PFSK-1 (cell line): ENCODE results near the gene CLDN6.

Experiments
- FOXP2 ChIP-seq: optimal IDR thresholded peaks from 2 replicates; pipeline ENCODE3; 2011; ENCODE audit warnings: borderline replicate concordance, control low read depth, inconsistent platforms; ENCODE audit not compliant: insufficient read depth; ENCODE audit errors: extremely low read length, extremely low read depth
- POLR2AphosphoS5 ChIP-seq: IDR thresholded peaks from 2 replicates; pipeline ENCODE4 v1.6.1; 2012; ENCODE audit warnings: low read depth, mild to moderate bottlenecking, control low read depth, low read length, moderate library complexity
- SIN3A ChIP-seq: IDR thresholded peaks from 2 replicates; pipeline ENCODE4 v1.6.1; 2012; ENCODE audit warnings: mild to moderate bottlenecking, low read length, moderate library complexity, borderline replicate concordance; ENCODE audit not compliant: insufficient read depth
- TAF1 ChIP-seq: IDR thresholded peaks from 2 replicates; pipeline ENCODE4 v1.6.1; 2012; ENCODE audit warnings: low read length, control low read depth, borderline replicate concordance; ENCODE audit not compliant: insufficient read depth
- TF ChIP-seq, protein P1 (sequence below), 2 experiments: IDR thresholded peaks; 2 replicates each; pipeline versions ENCODE4 v1.6.1 to v1.8.0; 2011 to 2012; ENCODE audit warnings: low read depth in 2 of 2, low read length in 2 of 2, control low read depth in 1 of 2, inconsistent platforms in 1 of 2, mild to moderate bottlenecking in 1 of 2, moderate library complexity in 1 of 2; ENCODE audit not compliant: insufficient read depth in 1 of 2

The CLDN6 gene

DNA sequence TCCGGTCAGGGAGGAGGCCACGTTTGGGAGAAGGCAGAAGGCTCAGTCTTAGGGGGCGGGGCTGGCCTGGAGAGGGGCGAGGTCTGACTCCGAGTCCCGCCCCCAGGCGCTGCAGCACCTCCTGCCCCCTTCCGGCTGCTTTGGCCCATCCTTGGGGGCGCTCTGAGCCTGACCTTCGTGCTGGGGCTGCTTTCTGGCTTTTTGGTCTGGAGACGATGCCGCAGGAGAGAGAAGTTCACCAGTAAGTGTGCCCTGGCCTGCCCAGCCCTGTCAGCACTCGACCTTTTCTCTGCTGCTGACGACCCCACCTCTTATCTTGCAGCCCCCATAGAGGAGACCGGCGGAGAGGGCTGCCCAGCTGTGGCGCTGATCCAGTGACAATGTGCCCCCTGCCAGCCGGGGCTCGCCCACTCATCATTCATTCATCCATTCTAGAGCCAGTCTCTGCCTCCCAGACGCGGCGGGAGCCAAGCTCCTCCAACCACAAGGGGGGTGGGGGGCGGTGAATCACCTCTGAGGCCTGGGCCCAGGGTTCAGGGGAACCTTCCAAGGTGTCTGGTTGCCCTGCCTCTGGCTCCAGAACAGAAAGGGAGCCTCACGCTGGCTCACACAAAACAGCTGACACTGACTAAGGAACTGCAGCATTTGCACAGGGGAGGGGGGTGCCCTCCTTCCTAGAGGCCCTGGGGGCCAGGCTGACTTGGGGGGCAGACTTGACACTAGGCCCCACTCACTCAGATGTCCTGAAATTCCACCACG, 3.6 kb upstream of the CLDN6 start:
- TF ChIP-seq TAF1 = 0 out of 2 replicates have a peak, but pooled peaks have one; percentile 29
- no peak for TF ChIP-seq SIN3A
- no peak for TF ChIP-seq FOXP2
- no peak; the same call in 1 of the 2 replicates for TF ChIP-seq POLR2AphosphoS5
- TF ChIP-seq, protein P1, sequence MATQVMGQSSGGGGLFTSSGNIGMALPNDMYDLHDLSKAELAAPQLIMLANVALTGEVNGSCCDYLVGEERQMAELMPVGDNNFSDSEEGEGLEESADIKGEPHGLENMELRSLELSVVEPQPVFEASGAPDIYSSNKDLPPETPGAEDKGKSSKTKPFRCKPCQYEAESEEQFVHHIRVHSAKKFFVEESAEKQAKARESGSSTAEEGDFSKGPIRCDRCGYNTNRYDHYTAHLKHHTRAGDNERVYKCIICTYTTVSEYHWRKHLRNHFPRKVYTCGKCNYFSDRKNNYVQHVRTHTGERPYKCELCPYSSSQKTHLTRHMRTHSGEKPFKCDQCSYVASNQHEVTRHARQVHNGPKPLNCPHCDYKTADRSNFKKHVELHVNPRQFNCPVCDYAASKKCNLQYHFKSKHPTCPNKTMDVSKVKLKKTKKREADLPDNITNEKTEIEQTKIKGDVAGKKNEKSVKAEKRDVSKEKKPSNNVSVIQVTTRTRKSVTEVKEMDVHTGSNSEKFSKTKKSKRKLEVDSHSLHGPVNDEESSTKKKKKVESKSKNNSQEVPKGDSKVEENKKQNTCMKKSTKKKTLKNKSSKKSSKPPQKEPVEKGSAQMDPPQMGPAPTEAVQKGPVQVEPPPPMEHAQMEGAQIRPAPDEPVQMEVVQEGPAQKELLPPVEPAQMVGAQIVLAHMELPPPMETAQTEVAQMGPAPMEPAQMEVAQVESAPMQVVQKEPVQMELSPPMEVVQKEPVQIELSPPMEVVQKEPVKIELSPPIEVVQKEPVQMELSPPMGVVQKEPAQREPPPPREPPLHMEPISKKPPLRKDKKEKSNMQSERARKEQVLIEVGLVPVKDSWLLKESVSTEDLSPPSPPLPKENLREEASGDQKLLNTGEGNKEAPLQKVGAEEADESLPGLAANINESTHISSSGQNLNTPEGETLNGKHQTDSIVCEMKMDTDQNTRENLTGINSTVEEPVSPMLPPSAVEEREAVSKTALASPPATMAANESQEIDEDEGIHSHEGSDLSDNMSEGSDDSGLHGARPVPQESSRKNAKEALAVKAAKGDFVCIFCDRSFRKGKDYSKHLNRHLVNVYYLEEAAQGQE (IDR thresholded peaks at IDR 0.05; ENCODE audit: insufficient read depth in 1 of 2, low read depth in 2 of 2, low read length in 2 of 2) = no peak

DNA sequence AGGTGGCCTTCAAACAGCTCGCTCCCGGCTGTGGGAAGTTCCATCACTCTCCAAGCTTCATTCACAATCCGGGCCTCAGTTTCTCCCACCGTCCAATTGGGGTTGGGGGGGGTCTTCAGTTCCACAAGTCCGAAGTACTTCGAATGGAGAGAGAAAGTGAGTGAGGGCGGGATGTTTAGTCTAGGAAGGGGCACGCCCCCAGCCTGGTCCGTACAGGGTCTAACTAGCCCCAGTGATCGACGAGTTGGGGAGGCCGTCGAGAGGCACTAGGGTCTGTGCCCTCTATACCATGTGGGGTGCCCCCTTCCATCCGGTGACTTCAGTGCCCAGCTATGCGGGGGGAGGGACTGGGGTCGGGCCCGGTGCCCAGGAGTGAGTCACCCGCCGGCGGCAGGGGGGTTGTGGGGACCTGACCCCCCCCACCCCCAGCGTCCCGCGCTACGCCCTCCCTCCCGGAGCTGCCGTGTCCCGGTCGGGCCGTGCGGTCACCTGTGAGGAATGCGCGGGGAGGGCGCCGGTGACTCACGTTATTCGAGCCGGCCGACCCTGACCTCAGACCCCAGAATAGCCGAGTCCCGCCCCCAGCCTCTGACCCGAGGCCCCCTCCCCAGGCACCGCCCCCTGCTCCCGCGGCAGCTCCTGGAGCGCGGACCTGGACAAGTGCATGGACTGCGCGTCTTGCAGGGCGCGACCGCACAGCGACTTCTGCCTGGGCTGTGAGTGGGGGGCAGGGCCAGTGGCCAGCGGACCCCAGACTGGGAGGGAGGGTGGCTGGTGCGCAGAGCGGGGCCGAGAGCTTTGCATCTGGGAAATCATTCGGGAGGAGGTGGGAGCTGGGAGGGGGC, 2.8 kb upstream of the CLDN6 start:
- TF ChIP-seq, protein P1 (IDR thresholded peaks at IDR 0.05; ENCODE audit: insufficient read depth in 1 of 2, low read depth in 2 of 2, low read length in 2 of 2) = no peak
- TF ChIP-seq SIN3A (peak; percentile 7; the same call in 1 of the 2 replicates), FOXP2 (no peak), TAF1 (no peak), POLR2AphosphoS5 (0 out of 2 replicates have a peak, but pooled peaks have one; percentile 31)

DNA sequence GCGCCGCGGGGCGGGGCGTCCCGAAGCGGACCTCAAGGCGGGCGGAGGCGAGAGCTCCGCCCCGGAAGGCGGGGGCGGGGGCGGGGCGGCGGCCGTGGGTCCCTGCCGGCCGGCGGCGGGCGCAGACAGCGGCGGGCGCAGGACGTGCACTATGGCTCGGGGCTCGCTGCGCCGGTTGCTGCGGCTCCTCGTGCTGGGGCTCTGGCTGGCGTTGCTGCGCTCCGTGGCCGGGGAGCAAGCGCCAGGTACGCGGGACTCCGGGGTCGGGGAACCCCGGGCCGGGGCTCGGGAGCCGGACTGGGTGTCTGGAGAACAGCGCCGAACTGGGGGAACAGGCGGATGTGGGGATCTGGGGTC, 2.2 kb upstream of the CLDN6 start, which contains the start of gene TNFRSF12A:
TNFRSF12A (plus strand) TSS at position 122 of the 357 bp plus-strand sequence; CDS start at position 152, 30 bp downstream.
- TF ChIP-seq SIN3A = no peak
- peak; percentile 59; the same call in 1 of the 2 replicates for TF ChIP-seq TAF1
- TF ChIP-seq POLR2AphosphoS5 = peak; percentile 81
- TF ChIP-seq FOXP2 = no peak
- TF ChIP-seq, protein P1 (IDR thresholded peaks at IDR 0.05; ENCODE audit: insufficient read depth in 1 of 2, low read depth in 2 of 2, low read length in 2 of 2) = no peak; a peak in 2 of 4 replicates

DNA sequence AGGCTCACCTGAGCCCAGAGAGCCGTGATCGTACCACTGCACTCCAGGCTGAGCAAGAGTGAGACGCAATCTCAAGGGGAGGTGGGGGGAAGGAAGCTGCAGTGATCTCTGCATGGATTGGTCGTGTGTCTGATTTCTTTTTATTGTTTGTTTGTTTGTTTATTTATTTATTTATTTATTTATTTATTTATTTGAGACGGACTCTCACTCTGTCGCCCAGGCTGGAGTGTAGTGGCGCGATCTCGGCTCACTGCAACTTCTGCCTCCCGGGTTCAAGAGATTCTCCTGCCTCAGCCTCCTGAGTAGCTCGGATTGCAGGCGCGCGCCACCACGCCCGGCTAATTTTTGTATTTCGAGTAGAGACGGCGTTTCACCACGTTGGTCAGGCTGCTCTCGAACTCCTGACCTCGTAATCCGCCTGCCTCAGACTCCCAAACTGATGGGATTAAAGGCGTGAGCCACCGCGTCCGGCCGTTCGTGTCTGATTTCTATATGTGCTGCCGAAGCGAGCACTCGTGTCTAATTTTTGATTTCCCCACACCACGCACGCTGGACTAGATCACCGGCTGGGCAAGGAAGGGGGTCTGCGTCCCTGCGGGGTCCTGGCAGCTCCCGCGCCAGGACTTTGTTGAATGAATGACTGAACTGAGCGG, 1.7 kb upstream of the CLDN6 start:
- TF ChIP-seq POLR2AphosphoS5 (no peak; the same call in 1 of the 2 replicates), FOXP2 (no peak)
- TF ChIP-seq, protein P1 (IDR thresholded peaks at IDR 0.05; ENCODE audit: insufficient read depth in 1 of 2, low read depth in 2 of 2, low read length in 2 of 2) = no peak
